IMR-90 (cell line): ENCODE results near the gene C7orf57. TPM values are rescaled to one million over a fixed set of nuclear protein-coding genes. Genes with fewer than 3 reads are reported as not detected.

Experiments
- ATAC-seq: fragments of 200-7000 bp; cut with Tn5 transposase; 2 replicates; pipeline ENCODE4 v1.9.1; 2020; ENCODE audit warnings: low read depth, mild to moderate bottlenecking, moderate library complexity
- BruUV-seq: library from RNA; stranded (reverse); fragments of 400-500 nt; replicated peaks from 2 replicates; lab custom pipeline; 2021; lab: Mats Ljungman, UMichigan
- CTCF ChIA-PET: fragments of 300-600 bp; formaldehyde crosslinking; extraction: SDS; loops from one replicate; lab custom pipeline; 2021; ENCODE audit warnings: antibody characterized with exemption; lab: Yijun Ruan, JAX
- POLR2A ChIA-PET: fragments of 300-600 bp; sonication (Branson Sonifier 250); formaldehyde crosslinking; loops from one replicate; lab custom pipeline; 2022; ENCODE audit warnings: antibody characterized with exemption; ENCODE audit not compliant: unreplicated experiment; lab: Charles Lee
- DNase-seq: peaks from one replicate; pipeline ENCODE4 v3.0.0; 2013
- H2AFZ ChIP-seq: replicated peaks from 2 replicates; pipeline ENCODE3; 2013; ENCODE audit warnings: low read length, mild to moderate bottlenecking; ENCODE audit not compliant: poor library complexity
- H2AK5ac ChIP-seq: 2 replicates; pipeline ENCODE4 v1.6.1; 2013; ENCODE audit warnings: low read depth, low read length, inconsistent platforms
- H2AK9ac ChIP-seq: replicated peaks from 2 replicates; pipeline ENCODE3; 2013; ENCODE audit warnings: mild to moderate bottlenecking, low read depth, low read length, moderate library complexity; ENCODE audit not compliant: poor library complexity
- H2BK120ac ChIP-seq: 2 replicates; pipeline ENCODE4 v1.6.1; 2013; ENCODE audit warnings: low read depth, low read length, inconsistent platforms
- H2BK15ac ChIP-seq: 3 replicates; pipeline ENCODE4 v1.6.1; 2013; ENCODE audit warnings: low read depth, low read length, inconsistent platforms
- H2BK20ac ChIP-seq: 2 replicates; pipeline ENCODE4 v1.6.1; 2013; ENCODE audit warnings: low read depth, mild to moderate bottlenecking, inconsistent platforms, low read length, moderate library complexity
- H2BK5ac ChIP-seq: 2 replicates; pipeline ENCODE4 v1.6.1; 2013; ENCODE audit warnings: mild to moderate bottlenecking, low read depth, low read length, inconsistent platforms; ENCODE audit not compliant: poor library complexity, severe bottlenecking
- H3K14ac ChIP-seq: replicated peaks from 2 replicates; pipeline ENCODE4 v1.6.1; 2013; ENCODE audit warnings: low read depth, low read length, inconsistent platforms
- H3K18ac ChIP-seq: 2 replicates; pipeline ENCODE4 v1.6.1; 2013; ENCODE audit warnings: low read depth, low read length, control low read depth
- H3K23ac ChIP-seq: 2 replicates; pipeline ENCODE4 v1.6.1; 2013; ENCODE audit warnings: low read depth, low read length, inconsistent platforms
- H3K27ac ChIP-seq: 2 replicates; pipeline ENCODE4 v1.5.1; 2013; ENCODE audit warnings: mild to moderate bottlenecking, control low read depth, low read length; ENCODE audit not compliant: insufficient read depth
- H3K27me3 ChIP-seq: 2 replicates; pipeline ENCODE4 v1.6.1; 2013; ENCODE audit warnings: low read length; ENCODE audit not compliant: control insufficient read depth, insufficient read depth
- H3K36me3 ChIP-seq: 2 replicates; pipeline ENCODE4 v1.6.1; 2013; ENCODE audit warnings: low read length, mixed read lengths; ENCODE audit not compliant: control insufficient read depth, insufficient read depth
- H3K4ac ChIP-seq: 2 replicates; pipeline ENCODE4 v1.6.1; 2013; ENCODE audit warnings: low read depth, low read length, inconsistent platforms
- H3K4me1 ChIP-seq: 2 replicates; pipeline ENCODE4 v1.6.1; 2013; ENCODE audit warnings: low read length, mixed read lengths; ENCODE audit not compliant: control insufficient read depth, insufficient read depth
- H3K4me2 ChIP-seq: 2 replicates; pipeline ENCODE4 v1.6.1; 2013; ENCODE audit warnings: low read depth, mild to moderate bottlenecking, control low read depth, low read length, moderate library complexity
- H3K4me3 ChIP-seq: 2 replicates; pipeline ENCODE4 v1.5.1; 2013; ENCODE audit warnings: low read depth, mild to moderate bottlenecking, control low read depth, low read length, moderate library complexity; ENCODE audit not compliant: insufficient read depth
- H3K56ac ChIP-seq: 2 replicates; pipeline ENCODE4 v1.6.1; 2013; ENCODE audit warnings: low read length, inconsistent platforms; ENCODE audit not compliant: insufficient read depth; ENCODE audit errors: extremely low read depth
- H3K79me1 ChIP-seq, 2 experiments: 2 replicates each; pipeline ENCODE4 v1.6.1; 2013; ENCODE audit warnings: low read length in 2 of 2, inconsistent platforms in 1 of 2, low read depth in 1 of 2
- H3K9ac ChIP-seq: 2 replicates; pipeline ENCODE4 v1.6.1; 2013; ENCODE audit warnings: low read depth, low read length, control low read depth
- H3K9me1 ChIP-seq: 2 replicates; pipeline ENCODE4 v1.6.1; 2013; ENCODE audit warnings: low read length, inconsistent platforms; ENCODE audit not compliant: insufficient read depth
- H3K9me3 ChIP-seq: 2 replicates; pipeline ENCODE4 v1.6.1; 2013; ENCODE audit warnings: low read length; ENCODE audit not compliant: control insufficient read depth, insufficient read depth
- H4K20me1 ChIP-seq: 2 replicates; pipeline ENCODE4 v1.6.1; 2013; ENCODE audit warnings: low read length, inconsistent platforms; ENCODE audit not compliant: insufficient read depth
- H4K5ac ChIP-seq: 2 replicates; pipeline ENCODE4 v1.6.1; 2013; ENCODE audit warnings: mild to moderate bottlenecking, low read depth, low read length, control low read depth
- H4K8ac ChIP-seq, 2 experiments: 2 replicates each; pipeline ENCODE4 v1.6.1; 2013; ENCODE audit warnings: low read depth in 2 of 2, low read length in 2 of 2, control low read depth in 1 of 2, inconsistent platforms in 1 of 2
- H4K91ac ChIP-seq: 2 replicates; pipeline ENCODE4 v1.6.1; 2013; ENCODE audit warnings: low read depth, low read length, inconsistent platforms; ENCODE audit not compliant: insufficient read depth
- MAFK ChIP-seq: IDR thresholded peaks from 2 replicates; pipeline ENCODE4 v1.6.1; 2012; ENCODE audit warnings: low read depth, low read length, improper control_type of control experiment
- MXI1 ChIP-seq: IDR thresholded peaks from 2 replicates; pipeline ENCODE4 v1.6.1; 2012; ENCODE audit warnings: low read depth, mild to moderate bottlenecking, low read length, moderate library complexity, borderline replicate concordance
- USF2 ChIP-seq: fragments of 150-350 bp; IDR thresholded peaks from 2 replicates; pipeline ENCODE4 v1.6.1; 2017; ENCODE audit warnings: mild to moderate bottlenecking, antibody characterized with exemption, low read length, low read depth
- WGBS, 2 experiments: methylation state at CpG; one replicate each; pipeline versions ENCODE4 v1.1.5 to v1.1.7; 2013; ENCODE audit warnings: missing lambda C conversion rate in 2 of 2; ENCODE audit not compliant: insufficient read length in 1 of 2; ENCODE audit errors: extremely low coverage in 2 of 2; 5-methylcytosine and 5-hydroxymethylcytosine counted together
- dilution Hi-C: fragments of 300-500 bp; cut with HindIII; formaldehyde crosslinking; loops from one replicate; pipeline ENCODE4 v1.14.3; 2018; ENCODE audit warnings: low sequenced_read_pairs; ENCODE audit not compliant: unreplicated experiment
- in situ Hi-C: fragments of 300-500 bp; cut with MboI; formaldehyde crosslinking; loops from 3 replicates; pipeline ENCODE4 v1.14.3; 2019; ENCODE audit warnings: low sequenced_read_pairs, inconsistent platforms, mixed read lengths
- intact Hi-C: fragments of 100-400 bp; cut with micrococcal nuclease; formaldehyde crosslinking; loops from 2 replicates; pipeline ENCODE4 v1.10.0; 2022
- polyA plus RNA-seq, 3 experiments: library from polyadenylated mRNA; depleted of rRNA; stranded (reverse); fragments of >200 nt; gene quantifications; 2 replicates each; pipeline ENCODE4 v1.2.3, GENCODE V29; 2012; ENCODE audit warnings: low replicate concordance in 1 of 3
- total RNA-seq: library from RNA; depleted of rRNA; stranded (reverse); fragments of >200 nt; gene quantifications from 2 replicates; pipeline ENCODE4 v1.2.3, GENCODE V29; 2012

Gene C7orf57
- total and polyA plus RNA-seq, 2 of the 4 experiments (the other 2 are of a cell fraction) = not detected

GRCh38 chr7:48052748-48053147 lies 17.4 kb downstream of the C7orf57 start:
- Histone ChIP-seq H3K4me1 (peaks cover 2% of the 10 kb centered on the region), H2AFZ (peak overlapping the region; percentile 67), H3K9me1 (peaks cover 3% of the 10 kb centered on the region; the same call in 1 of the 2 replicates), H2AK5ac (no peak overlapping the region), H4K8ac (peak overlapping the region in 1 of 2 experiments; percentile 31; a peak in 1 of 4 replicates), H2AK9ac (no peak overlapping the region), H3K79me1 (no peaks in the 10 kb centered on the region), H3K27ac (no peak overlapping the region), H3K4ac (no peak overlapping the region), H3K23ac (no peak overlapping the region), H3K27me3 (no peaks in the 10 kb centered on the region), H3K9ac (no peak overlapping the region), H2BK15ac (peak overlapping the region; percentile 53; the same call in 1 of the 3 replicates), H2BK20ac (peak overlapping the region; percentile 69), H3K36me3 (no peaks in the 10 kb centered on the region), H2BK5ac (no peak overlapping the region), H3K9me3 (no peaks in the 10 kb centered on the region), H3K56ac (no peak overlapping the region), H4K5ac (no peak overlapping the region), H3K18ac (no peak overlapping the region), H3K14ac (peak overlapping the region; percentile 62; the same call in 1 of the 2 replicates), H4K20me1 (no peaks in the 10 kb centered on the region), H3K4me3 (no peak overlapping the region), H4K91ac (no peak overlapping the region), H3K4me2 (no peak overlapping the region), H2BK120ac (no peak overlapping the region)
- DNase-seq = peak; percentile 82
- no peak for ATAC-seq
- in situ Hi-C loops (no loop called here), intact Hi-C loops (no loop called here), dilution Hi-C loops (no loop called here)
- no TSS peak for BruUV-seq
- CTCF ChIA-PET = no interaction called here
- no CpG with 5 or more reads among the region's 8 CpGs for WGBS, 2 experiments
- POLR2A ChIA-PET = no interaction called here
- peak; percentile 86 for TF ChIP-seq USF2
- no peak for TF ChIP-seq MXI1
- TF ChIP-seq MAFK = no peak
